GM19023 (cell line): ENCODE results near the gene IL17REL.

Experiments used
- ATAC-seq: cut with Tn5 transposase; IDR thresholded peaks from one replicate; pipeline ENCODE4 v1.9.1; 2021; ENCODE audit warnings: mild to moderate bottlenecking, moderate library complexity; ENCODE audit not compliant: unreplicated experiment

Gene IL17REL

DNA sequence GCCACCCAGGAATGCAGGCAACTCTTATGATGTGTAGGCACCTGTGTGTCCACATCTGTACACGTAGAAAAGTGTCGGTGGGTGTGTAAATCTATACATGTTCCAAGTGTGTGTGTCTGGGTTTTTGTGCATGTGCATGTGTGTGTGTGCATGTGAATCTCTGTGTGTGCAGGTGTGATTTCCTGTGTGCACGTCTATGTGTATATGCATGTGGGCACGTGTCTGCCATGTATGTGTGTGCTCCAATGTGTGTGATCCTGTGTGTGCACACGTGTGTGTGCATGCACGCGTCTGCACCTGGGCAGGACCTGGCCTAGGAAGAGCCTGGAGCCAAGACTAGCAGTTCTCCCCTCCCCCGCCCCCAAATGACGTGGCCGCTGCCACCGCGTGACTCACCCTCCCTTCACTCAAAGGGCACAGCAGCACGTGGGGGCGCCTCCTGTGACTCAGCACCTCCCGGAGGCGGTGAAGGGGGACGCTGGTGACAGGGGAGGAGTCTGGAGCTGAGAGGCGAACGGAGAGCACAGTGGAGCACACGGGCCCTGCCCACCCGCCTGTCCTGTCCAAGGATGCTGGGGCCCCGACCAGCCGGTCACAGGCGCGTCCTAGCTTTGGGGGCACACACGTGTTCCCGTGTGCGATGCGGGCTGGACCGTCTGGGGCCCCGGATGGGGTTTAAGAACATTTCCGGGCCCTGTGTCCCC lies 41.9 kb downstream of the IL17REL start:
- peak; percentile 76 for ATAC-seq

DNA sequence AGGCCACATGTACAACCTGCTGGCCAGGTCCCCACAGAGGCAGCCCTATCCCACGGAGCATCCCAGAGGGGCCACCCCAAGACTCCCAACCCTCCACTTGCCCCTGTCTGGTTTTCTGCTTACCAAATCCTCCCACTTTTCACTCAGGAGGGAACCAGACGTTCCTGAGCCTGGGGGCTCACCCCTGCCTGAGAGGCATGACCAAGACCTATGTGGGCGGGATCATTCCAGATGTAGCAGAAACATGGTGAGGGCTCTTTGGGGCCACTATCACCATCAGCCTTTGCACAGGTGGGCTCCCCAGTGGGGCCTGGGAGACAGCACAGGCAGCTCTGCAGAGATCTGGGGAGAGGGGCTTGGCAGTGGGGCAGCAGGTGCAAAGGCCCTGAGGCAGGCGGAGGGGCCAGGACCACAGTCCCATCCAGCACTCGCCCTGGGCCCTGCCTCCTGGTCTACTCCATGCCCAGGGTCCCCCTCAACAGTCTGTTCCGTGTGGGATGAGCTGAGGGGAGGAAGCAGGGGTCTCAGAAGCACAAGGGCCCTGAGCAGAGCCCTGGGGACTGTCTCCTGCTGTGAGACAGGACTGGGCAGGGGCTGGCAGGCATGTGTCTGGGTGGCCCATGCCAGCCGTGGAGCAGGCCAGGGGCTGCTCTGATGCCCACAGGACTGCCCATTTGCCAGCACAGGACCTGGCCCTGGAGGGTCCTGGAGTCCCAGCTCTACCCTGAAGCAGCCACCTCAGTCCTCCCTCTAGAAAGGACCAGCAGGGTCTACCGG lies 42.6 kb downstream of the IL17REL start:
- ATAC-seq, result no peak

GRCh38 chr22:49968831-49969661 lies 43.5 kb downstream of the IL17REL start:
- no peak for ATAC-seq

DNA sequence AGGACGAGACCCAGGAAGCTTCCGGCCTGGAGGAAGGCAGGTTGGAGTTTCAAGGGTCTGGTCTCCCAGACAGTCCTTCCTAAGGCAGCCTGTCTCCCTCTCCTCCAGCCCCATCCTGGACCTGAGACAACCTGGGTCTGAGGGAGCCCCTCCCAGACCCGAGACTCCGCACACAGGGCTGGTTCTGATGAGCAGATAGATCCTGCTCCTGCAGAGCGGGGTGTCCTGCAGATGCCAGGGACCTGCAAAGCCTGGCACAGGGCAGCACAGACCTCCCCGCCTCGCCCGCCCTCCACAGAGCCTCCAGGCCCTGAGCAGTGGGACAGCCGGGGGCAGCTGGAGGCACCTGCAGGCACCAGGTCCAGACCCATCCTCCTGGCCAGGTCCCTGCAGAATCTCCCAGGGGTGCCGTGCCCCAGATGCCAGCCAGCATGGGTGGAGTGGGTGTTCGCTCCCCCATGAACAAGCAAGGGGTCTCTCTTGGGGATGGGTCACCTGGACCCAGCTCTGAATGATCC lies 44.2 kb downstream of the IL17REL start:
- ATAC-seq, result no peak

DNA sequence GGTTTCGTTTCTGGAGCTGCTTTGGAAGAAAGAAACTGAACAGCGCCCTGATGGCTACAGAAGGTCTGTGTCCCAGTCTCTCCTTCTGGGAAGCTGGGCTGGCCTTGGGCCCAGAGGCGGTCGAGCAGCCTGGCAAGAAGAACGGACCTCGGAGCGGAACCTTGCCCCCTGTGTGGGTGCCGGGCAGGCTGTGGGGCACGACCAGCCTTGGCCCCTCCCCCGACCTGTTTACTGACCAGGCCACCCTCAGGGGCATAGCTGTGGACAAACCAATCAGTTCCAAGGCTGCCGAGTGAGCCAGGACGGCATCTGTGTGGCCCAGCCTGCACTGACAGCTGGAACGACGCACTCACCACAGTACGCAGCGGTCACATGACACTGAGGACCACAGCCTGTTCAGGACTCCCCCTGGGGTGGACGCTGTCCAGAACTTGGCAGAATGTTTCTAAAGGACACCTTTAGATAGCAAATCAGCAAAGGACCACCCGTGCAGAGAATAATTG lies 44.8 kb downstream of the IL17REL start:
- no peak for ATAC-seq

DNA sequence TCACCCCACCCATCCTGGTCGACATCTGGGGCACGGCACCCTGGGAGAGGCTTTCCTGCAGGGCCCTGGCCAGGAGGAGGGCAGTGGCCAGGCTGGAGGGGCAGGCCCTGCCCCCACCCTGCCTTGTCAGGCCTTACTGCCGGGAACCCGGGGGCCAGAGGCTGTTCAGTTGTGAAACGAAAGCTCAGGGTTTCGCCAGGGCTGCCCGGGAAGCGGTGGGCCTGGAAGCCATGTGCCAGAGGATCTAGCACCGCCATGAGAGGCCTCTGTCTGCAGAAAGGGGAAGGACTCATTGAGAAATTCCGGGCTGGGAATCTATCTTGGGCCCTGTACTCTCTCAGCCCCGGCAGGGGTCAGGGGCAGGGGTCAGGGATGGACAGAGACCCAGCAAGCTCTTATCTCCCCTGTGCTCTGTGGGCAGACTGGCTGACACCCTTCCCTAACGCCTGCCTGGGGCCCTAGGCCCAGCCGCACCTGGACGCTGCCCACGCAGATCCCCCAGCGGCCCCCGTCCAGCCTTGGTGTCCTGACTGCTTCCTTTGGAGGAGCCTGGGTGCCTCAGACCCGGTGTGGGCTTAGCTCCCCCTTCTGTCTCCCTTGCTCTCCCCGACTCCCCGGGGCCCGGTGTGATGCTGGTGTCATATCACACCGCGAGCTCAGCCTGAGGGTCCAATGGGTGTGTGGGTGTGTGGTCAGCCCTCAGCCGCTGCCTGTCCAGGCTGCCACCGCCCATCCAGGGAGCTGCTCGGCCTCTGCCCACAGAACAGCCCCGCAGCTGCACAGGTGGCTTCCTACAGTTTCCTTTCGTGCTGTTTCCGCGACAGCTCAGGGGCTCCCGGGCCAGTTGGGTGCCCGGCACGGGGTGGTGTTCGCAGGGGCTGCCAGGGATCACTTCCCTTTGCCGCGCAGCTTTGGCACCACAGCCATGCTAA lies 45.5 kb downstream of the IL17REL start:
- no peak for ATAC-seq

DNA sequence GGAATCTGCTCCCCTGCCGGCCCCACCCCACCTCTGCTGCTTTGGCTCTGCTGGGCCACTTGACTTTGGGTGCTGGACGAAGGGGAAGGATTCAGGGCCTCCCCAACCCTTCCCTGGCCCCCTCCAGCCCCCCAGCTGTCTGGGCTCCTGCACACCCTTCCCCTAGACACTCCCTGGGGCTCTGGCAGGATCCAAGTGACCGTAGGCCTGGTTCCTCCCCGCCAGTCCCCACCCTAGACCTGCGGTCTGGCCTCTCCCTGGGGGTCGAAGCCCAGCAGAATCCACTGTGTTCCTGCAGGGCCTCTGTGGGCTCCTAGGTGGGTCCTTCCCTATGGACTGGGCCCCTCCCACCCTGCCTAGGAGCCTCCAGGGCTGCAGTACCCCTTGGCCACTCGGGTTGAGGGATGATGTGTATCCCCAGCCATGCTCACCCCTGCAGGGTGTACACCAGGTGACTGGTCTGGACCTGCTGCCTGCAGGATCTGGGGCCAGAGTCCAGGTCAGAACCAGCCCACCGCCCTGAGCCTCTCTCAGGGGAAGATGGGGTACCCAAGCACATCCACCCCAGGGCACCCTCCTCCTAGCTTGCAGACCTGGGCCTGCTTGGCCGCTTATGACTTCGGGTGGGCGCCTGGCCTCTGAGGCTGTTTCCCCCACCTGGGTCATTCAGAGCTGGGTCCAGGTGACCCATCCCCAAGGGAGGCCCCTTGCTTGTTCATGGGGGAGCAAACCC lies 46.4 kb downstream of the IL17REL start:
- ATAC-seq, result no peak

GRCh38 chr22:49965091-49966040 lies 47.2 kb downstream of the IL17REL start:
- no peak for ATAC-seq

GRCh38 chr22:49964136-49965090 lies 48.2 kb downstream of the IL17REL start:
- no peak for ATAC-seq

DNA sequence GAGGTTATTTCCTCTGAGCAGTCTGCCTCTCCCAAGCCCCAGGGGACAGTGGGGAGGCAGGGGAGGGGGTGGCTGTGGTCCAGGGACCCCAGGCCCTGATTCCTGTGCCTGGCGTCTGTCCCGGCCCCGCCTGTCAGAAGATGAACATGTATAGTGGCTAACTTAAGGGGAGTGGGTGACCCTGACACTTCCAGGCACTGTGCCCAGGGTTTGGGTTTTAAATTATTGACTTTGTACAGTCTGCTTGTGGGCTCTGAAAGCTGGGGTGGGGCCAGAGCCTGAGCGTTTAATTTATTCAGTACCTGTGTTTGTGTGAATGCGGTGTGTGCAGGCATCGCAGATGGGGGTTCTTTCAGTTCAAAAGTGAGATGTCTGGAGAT lies 48.9 kb downstream of the IL17REL start:
- ATAC-seq, result no peak

DNA sequence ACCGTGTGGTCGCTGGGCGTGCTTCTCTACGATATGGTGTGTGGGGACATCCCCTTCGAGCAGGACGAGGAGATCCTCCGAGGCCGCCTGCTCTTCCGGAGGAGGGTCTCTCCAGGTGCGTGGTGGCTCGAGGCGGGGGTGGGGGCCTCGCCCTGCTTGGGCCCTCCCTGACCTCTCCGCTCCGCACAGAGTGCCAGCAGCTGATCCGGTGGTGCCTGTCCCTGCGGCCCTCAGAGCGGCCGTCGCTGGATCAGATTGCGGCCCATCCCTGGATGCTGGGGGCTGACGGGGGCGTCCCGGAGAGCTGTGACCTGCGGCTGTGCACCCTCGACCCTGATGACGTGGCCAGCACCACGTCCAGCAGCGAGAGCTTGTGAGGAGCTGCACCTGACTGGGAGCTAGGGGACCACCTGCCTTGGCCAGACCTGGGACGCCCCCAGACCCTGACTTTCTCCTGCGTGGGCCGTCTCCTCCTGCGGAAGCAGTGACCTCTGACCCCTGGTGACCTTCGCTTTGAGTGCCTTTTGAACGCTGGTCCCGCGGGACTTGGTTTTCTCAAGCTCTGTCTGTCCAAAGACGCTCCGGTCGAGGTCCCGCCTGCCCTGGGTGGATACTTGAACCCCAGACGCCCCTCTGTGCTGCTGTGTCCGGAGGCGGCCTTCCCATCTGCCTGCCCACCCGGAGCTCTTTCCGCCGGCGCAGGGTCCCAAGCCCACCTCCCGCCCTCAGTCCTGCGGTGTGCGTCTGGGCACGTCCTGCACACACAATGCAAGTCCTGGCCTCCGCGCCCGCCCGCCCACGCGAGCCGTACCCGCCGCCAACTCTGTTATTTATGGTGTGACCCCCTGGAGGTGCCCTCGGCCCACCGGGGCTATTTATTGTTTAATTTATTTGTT lies 49.6 kb downstream of the IL17REL start:
- ATAC-seq, result no peak

DNA sequence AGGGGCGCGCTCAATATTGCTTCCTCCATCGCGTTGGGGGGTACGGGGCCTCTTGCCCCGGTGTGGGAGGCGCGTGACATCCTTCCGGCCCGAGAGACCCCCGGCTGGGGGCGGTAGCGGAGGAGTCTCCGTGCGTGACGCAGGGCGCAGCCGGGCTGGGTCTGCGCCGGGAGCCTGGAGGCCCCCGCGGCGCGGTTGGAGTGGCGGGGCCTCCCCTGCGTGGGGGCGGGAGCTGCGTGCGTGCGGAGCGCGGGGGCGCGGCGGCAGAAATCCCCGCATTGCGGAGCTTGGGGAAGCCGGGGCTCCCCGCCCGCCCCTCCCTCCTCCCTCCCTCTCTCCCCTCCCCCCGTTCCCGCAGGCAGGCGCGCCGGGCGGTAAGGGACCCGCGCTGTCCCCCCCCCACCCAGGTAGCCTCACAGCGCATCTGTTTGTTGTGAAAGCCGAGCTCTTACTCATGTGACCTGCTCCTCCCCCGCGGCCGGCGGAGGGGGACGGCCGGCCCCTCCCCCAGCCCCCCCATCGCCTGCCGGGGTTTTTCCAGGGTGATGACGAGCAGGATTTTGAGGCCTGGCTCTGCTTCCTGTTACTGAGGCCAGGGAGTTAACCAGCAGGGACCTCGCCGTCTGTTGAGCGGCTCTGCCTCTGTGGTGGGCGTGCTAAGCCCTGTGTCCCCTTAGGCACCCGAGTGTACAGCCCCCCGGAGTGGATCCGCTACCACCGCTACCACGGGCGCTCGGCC lies 50.4 kb downstream of the IL17REL start:
- no peak for ATAC-seq

GRCh38 chr22:49961601-49962011 lies 51.0 kb downstream of the IL17REL start:
- ATAC-seq, result no peak

GRCh38 chr22:49961005-49961600 lies 51.5 kb downstream of the IL17REL start:
- ATAC-seq, result no peak
